Neural cell (in vitro differentiated cells): ENCODE results near the gene PTPRC.

Experiments
- EP300 ChIP-seq: fragments of 450-650 bp; conservative IDR thresholded peaks from 2 replicates; pipeline ENCODE4 v1.6.1; 2014; ENCODE audit warnings: antibody characterized with exemption, mild to moderate bottlenecking, moderate library complexity; ENCODE audit not compliant: poor library complexity, severe bottlenecking
- EZH2 ChIP-seq: fragments of 200-600, 300-800 bp; shearing (Covaris generic), sonication (generic); IDR thresholded peaks from 2 replicates; pipeline ENCODE4 v1.6.1; 2014; ENCODE audit warnings: antibody characterized with exemption, low read length, borderline replicate concordance, mild to moderate bottlenecking; ENCODE audit not compliant: insufficient read depth, poor library complexity, severe bottlenecking
- MXI1 ChIP-seq: fragments of 450-650 bp; conservative IDR thresholded peaks from 2 replicates; pipeline ENCODE4 v1.6.1; 2014; ENCODE audit warnings: antibody characterized with exemption, mild to moderate bottlenecking; ENCODE audit not compliant: poor library complexity, severe bottlenecking
- POLR2AphosphoS5 ChIP-seq: IDR thresholded peaks from 2 replicates; pipeline ENCODE4 v1.6.1; 2012
- RAD21 ChIP-seq: fragments of 450-650 bp; conservative IDR thresholded peaks from 2 replicates; pipeline ENCODE4 v1.6.1; 2014; ENCODE audit warnings: antibody characterized with exemption, mild to moderate bottlenecking, moderate library complexity
- SMC3 ChIP-seq: fragments of 450-650 bp; conservative IDR thresholded peaks from 2 replicates; pipeline ENCODE4 v1.6.1; 2014; ENCODE audit warnings: antibody characterized with exemption, mild to moderate bottlenecking, moderate library complexity; ENCODE audit not compliant: poor library complexity
- TF ChIP-seq, protein P1 (sequence below): fragments of 450-650 bp; IDR thresholded peaks from 2 replicates; pipeline ENCODE4 v1.5.1; 2014; ENCODE audit warnings: antibody characterized with exemption, mild to moderate bottlenecking, moderate library complexity; ENCODE audit not compliant: poor library complexity, severe bottlenecking

DNA sequence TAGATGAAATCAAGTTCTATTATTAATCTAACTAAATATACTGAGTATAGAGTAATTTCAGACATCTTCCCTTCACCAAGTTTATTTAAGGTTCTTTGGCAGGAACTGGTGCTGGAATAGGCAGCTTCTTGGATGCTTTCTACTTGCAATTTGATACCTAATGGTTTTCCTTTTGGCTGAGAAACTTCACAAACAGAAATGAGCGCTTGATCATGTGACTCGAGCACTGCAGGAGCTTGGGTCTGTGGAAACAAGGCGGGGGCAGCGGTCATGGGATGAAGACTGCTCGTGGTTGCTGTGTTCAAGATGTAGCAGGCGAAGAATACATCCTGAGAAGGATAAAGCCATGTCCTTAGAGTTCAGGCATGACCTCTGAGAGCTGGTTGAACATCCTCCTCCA lies 136.8 kb downstream of the PTPRC start:
- TF ChIP-seq RAD21 = no peak
- TF ChIP-seq, protein P1, sequence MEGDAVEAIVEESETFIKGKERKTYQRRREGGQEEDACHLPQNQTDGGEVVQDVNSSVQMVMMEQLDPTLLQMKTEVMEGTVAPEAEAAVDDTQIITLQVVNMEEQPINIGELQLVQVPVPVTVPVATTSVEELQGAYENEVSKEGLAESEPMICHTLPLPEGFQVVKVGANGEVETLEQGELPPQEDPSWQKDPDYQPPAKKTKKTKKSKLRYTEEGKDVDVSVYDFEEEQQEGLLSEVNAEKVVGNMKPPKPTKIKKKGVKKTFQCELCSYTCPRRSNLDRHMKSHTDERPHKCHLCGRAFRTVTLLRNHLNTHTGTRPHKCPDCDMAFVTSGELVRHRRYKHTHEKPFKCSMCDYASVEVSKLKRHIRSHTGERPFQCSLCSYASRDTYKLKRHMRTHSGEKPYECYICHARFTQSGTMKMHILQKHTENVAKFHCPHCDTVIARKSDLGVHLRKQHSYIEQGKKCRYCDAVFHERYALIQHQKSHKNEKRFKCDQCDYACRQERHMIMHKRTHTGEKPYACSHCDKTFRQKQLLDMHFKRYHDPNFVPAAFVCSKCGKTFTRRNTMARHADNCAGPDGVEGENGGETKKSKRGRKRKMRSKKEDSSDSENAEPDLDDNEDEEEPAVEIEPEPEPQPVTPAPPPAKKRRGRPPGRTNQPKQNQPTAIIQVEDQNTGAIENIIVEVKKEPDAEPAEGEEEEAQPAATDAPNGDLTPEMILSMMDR = no peak
- TF ChIP-seq POLR2AphosphoS5 = no peak
- TF ChIP-seq EZH2 = no peak
- no peak for TF ChIP-seq MXI1
- TF ChIP-seq EP300 = no peak
- no peak for TF ChIP-seq SMC3
